ENCODE measurements around the gene IGSF5. TPM values are rescaled to one million over a fixed set of nuclear protein-coding genes. Genes with fewer than 3 reads are reported as not detected.

Gene IGSF5
- polyA plus RNA-seq, 3 donors: not detected

DNA sequence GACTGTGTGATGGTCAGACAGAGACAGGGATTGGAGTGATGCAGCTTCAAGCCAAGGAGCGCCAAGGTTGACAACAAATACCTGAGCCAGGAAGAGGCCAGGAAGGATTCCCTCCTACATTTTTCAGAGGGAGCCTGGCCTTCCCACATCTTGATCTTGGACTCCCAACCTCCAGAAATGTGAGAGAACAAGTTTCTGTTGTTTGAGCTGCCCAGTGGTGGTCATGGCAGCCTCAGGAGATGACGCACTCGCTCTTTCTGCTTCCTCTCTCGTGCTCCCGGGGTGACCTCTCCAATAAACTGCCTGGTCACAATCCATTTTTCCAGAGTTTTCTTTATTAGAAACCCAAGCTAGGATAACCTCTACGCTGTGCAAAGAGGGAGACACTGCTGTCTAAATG, 16.6 kb upstream of the IGSF5 start:
- Mint-ChIP-seq H3K27me3 (ENCODE audit: low read depth in 3 of 3) (peaks cover 1 to 4% (median 2%) of the 10 kb centered on the region in 3 donors), H3K36me3 (no peaks in the 10 kb centered on the region), H3K9me3 (peaks cover 0 to 10% (median 0%) of the 10 kb centered on the region in 7 donors), H3K4me3 (no peak overlapping the region), H3K27ac (no peak overlapping the region), H3K4me1 (no peaks in the 10 kb centered on the region)
- intact Hi-C loops (cut with micrococcal nuclease): no loop called here
- Histone ChIP-seq H3K4me2 (replicated peaks; ENCODE audit: extremely low read depth, low read length, poor library complexity, severe bottlenecking) (no peak overlapping the region), H3K79me2 (ENCODE audit: insufficient read depth, low read length) (no peaks in the 10 kb centered on the region), H3K4me3 (replicated peaks in 1 of 3; ENCODE audit: low read depth in 2 of 3, low read length in 3 of 3) (no peak overlapping the region), H2AFZ (ENCODE audit: insufficient read depth, low read depth, low read length, poor library complexity, severe bottlenecking) (no peak overlapping the region), H4K20me1 (ENCODE audit: insufficient read depth, low read length) (no peaks in the 10 kb centered on the region), H3K27me3 (ENCODE audit: control insufficient read depth in 2 of 2, insufficient read depth in 2 of 2, low read length in 2 of 2) (no peaks in the 10 kb centered on the region), H3K9me3 (replicated peaks in 1 of 2; ENCODE audit: control insufficient read depth in 1 of 2, insufficient read depth in 1 of 2, low read length in 2 of 2) (no peaks in the 10 kb centered on the region), H3K27ac (ENCODE audit: low read depth in 1 of 2, low read length in 2 of 2) (no peak overlapping the region), H3K36me3 (replicated peaks in 1 of 2; ENCODE audit: control insufficient read depth in 1 of 2, insufficient read depth in 2 of 2, low read length in 2 of 2) (no peaks in the 10 kb centered on the region), H3K4me1 (ENCODE audit: control insufficient read depth in 1 of 2, insufficient read depth in 2 of 2, low read length in 2 of 2) (no peaks in the 10 kb centered on the region), H3K9ac (ENCODE audit: insufficient read depth, low read length, poor library complexity, severe bottlenecking) (no peak overlapping the region)
- TF ChIP-seq, protein P1, sequence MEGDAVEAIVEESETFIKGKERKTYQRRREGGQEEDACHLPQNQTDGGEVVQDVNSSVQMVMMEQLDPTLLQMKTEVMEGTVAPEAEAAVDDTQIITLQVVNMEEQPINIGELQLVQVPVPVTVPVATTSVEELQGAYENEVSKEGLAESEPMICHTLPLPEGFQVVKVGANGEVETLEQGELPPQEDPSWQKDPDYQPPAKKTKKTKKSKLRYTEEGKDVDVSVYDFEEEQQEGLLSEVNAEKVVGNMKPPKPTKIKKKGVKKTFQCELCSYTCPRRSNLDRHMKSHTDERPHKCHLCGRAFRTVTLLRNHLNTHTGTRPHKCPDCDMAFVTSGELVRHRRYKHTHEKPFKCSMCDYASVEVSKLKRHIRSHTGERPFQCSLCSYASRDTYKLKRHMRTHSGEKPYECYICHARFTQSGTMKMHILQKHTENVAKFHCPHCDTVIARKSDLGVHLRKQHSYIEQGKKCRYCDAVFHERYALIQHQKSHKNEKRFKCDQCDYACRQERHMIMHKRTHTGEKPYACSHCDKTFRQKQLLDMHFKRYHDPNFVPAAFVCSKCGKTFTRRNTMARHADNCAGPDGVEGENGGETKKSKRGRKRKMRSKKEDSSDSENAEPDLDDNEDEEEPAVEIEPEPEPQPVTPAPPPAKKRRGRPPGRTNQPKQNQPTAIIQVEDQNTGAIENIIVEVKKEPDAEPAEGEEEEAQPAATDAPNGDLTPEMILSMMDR (IDR thresholded peaks at IDR 0.05): no peak
- 100% methylated on average over 1 of the region's 6 CpGs for WGBS (ENCODE audit: insufficient coverage)
- no peak for DNase-seq

DNA sequence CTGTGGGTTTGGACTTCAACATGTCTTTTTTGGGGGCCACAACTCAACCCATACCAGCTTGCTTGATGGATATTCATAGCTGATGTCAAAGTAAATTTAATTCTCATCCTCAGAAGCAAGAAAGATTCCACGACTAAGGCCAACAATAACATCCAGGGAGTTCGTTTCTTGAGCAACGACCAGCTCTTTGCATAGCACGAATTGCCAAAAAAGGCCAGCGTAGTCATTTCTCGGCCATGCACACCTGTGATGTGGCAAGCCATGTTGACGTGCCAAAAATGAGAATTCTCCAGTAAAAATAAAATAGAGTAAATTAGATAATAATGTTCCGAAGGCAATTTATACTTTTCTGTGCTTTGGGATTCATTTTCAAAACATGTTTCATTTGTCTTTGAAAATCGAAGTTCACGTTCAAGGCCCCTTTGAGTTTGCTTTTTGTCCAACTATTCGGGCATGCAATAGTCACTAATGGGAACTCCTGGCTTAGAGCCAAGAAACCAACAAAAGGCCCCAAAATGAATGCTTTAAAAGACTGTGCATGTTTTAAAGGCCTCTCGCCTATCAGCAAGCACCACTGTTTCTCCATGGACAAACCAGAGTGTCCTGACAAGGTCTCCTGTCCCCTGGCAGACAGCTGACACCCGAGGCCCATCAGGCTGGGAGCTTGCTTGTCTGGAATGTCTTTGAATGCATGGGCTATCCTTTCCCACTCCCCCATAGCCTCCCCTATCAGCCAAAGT, 14.4 kb upstream of the IGSF5 start:
- Histone ChIP-seq H3K4me1 (ENCODE audit: control insufficient read depth in 1 of 2, insufficient read depth in 2 of 2, low read length in 2 of 2) (no peaks in the 10 kb centered on the region), H3K4me3 (replicated peaks in 1 of 3; ENCODE audit: low read depth in 2 of 3, low read length in 3 of 3) (no peak overlapping the region), H3K9me3 (replicated peaks in 1 of 2; ENCODE audit: control insufficient read depth in 1 of 2, insufficient read depth in 1 of 2, low read length in 2 of 2) (no peaks in the 10 kb centered on the region), H3K4me2 (replicated peaks; ENCODE audit: extremely low read depth, low read length, poor library complexity, severe bottlenecking) (no peak overlapping the region), H4K20me1 (ENCODE audit: insufficient read depth, low read length) (no peaks in the 10 kb centered on the region), H3K27me3 (ENCODE audit: control insufficient read depth in 2 of 2, insufficient read depth in 2 of 2, low read length in 2 of 2) (no peaks in the 10 kb centered on the region), H3K27ac (ENCODE audit: low read depth in 1 of 2, low read length in 2 of 2) (no peak overlapping the region), H3K9ac (ENCODE audit: insufficient read depth, low read length, poor library complexity, severe bottlenecking) (no peak overlapping the region), H3K36me3 (replicated peaks in 1 of 2; ENCODE audit: control insufficient read depth in 1 of 2, insufficient read depth in 2 of 2, low read length in 2 of 2) (no peaks in the 10 kb centered on the region), H2AFZ (ENCODE audit: insufficient read depth, low read depth, low read length, poor library complexity, severe bottlenecking) (no peak overlapping the region), H3K79me2 (ENCODE audit: insufficient read depth, low read length) (no peaks in the 10 kb centered on the region)
- Mint-ChIP-seq H3K4me3 (no peak overlapping the region), H3K9me3 (peaks cover 0 to 10% (median 0%) of the 10 kb centered on the region in 7 donors), H3K4me1 (no peaks in the 10 kb centered on the region), H3K27ac (no peak overlapping the region), H3K27me3 (ENCODE audit: low read depth in 3 of 3) (no peaks in the 10 kb centered on the region), H3K36me3 (no peaks in the 10 kb centered on the region)
- intact Hi-C loops (cut with micrococcal nuclease): no loop called here
- TF ChIP-seq, protein P1 (IDR thresholded peaks at IDR 0.05): no peak
- no peak for DNase-seq
- 95% methylated on average over 10 of the region's 13 CpGs for WGBS (ENCODE audit: insufficient coverage)
